Right renal pelvis (tissue), 4 donors: Measurements from ENCODE around the gene EXD3. TPM values are rescaled to one million over a fixed set of nuclear protein-coding genes. Genes with fewer than 3 reads are reported as not detected.

ENCODE experiments used
- DNase-seq, 4 donors: peaks; one replicate each; pipeline ENCODE4 v3.0.0-alpha.2; 2013; ENCODE audit warnings: low read depth in 4 of 4, low spot score in 3 of 4, missing footprints in 1 of 4
- polyA plus RNA-seq, 4 donors: library from polyadenylated mRNA; unstranded; fragments of 120-200 nt; gene quantifications; one replicate each; pipeline ENCODE4 v1.2.1, GENCODE V29; 2013; ENCODE audit not compliant: insufficient read length in 4 of 4

EXD3 gene
- polyA plus RNA-seq, 4 donors: 12.5 to 19.3 (median 13.8) TPM

DNA sequence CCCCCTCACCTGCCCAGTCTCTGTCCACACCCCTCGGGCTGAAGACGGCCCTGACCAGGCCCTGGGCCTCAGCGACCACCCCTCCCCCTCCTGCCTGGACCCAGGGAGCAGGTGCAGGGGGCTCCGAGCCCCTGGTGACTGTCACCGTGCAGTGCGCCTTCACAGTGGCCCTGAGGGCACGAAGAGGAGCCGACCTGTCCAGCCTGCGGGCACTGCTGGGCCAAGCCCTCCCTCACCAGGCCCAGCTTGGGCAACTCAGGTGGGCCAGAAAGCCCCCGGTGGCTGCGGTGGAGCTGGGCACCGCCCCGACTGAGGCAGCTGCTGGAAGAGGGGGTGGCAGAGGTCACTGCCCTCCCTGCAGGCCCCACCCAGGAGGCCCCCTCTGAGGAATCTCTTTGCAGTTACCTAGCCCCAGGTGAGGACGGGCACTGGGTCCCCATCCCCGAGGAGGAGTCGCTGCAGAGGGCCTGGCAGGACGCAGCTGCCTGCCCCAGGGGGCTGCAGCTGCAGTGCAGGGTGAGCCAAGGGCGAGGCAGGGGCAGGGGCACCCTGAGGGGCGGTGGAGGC is 10.5 kb upstream of the EXD3 start:
- DNase-seq: no peak

DNA sequence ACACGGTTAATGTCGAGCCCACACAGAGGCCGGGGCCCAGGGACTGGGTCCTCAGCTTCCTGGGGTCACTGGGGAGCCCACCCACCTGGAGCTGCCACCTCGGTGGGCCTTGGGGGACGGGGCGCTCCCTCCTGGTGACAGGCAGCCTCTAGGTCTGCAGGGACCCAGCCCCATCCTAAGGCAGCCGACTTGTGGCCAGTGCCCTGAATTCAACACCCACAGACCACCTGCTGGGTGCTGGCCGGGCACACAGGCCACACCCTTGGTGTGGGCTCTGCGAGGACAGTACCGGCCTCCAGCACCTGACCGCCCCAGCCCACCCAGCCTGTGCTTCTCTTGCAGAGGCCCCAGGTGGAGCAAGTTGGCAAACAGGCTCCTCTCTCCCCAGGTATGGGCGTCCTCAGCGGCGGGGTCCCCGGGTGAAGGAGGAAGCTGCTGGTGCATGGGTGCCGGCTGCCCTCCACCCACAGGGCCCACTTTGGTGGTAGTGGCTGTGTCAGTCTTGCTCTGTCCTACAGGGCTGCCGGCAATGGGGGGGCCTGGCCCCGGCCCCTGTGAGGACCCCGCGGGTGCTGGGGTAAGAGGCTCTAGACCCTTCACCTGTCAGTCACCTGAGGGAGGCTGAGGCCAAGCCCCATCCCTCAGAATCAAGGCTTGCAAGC is 9.9 kb upstream of the EXD3 start:
- no peak for DNase-seq

DNA sequence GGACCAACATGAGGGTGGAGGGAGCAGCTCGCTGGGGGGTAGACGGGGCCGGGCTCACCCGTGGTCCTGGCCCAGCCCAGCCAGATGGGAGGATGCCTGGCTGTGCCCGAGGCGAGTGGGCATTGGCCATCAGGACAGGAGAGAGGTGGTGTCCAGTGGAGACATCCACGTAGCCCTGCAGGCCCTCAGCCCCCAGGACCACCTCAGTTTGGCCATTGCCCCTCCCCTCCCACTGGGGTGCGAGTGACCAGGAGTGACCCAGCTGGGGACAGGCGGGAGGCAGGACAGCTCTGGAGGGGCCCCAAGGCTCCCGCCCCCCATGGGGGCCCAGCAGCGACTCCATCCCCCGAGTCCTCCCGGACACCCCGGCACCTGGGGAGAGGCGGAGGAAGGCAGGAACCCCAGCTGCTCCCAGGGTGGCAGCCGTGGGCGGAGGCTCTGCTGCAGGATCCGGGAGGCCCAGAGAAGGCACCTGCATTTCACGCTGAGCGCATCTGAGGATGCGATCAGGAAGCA is 8.5 kb upstream of the EXD3 start:
- DNase-seq: no peak

DNA sequence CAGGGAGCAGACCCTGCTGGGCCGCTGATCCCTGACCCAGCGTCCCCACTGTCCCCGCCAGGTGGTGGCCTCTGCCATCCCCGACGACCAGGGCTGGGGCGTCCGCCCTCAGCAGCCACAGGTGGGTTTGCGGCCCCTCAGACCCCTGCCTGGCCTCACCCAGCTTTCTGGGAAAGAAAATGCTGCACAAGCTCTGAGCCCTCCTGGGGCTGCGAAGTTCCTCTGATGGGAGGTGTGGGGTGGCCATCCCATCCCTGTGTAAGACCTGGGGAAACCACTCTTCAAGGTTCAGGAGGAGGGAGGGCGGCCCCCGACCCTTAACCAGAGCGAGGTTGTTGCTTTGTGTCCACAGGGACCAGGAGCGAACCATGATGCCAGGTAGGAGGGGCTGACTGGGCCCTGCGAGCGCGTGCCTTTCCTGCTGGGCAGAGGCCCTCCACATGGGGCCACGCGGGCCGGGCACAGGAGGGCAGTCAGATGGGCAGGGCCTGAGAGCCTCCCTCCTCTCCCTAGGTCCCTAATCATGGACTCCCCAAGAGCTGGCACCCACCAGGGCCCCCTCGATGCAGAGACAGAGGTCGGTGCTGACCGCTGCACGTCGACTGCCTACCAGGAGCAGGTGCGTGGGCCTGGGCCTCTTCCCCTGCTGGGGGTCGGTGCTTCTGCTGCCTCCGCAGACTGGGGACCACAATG is 7.9 kb upstream of the EXD3 start:
- DNase-seq: no peak

DNA sequence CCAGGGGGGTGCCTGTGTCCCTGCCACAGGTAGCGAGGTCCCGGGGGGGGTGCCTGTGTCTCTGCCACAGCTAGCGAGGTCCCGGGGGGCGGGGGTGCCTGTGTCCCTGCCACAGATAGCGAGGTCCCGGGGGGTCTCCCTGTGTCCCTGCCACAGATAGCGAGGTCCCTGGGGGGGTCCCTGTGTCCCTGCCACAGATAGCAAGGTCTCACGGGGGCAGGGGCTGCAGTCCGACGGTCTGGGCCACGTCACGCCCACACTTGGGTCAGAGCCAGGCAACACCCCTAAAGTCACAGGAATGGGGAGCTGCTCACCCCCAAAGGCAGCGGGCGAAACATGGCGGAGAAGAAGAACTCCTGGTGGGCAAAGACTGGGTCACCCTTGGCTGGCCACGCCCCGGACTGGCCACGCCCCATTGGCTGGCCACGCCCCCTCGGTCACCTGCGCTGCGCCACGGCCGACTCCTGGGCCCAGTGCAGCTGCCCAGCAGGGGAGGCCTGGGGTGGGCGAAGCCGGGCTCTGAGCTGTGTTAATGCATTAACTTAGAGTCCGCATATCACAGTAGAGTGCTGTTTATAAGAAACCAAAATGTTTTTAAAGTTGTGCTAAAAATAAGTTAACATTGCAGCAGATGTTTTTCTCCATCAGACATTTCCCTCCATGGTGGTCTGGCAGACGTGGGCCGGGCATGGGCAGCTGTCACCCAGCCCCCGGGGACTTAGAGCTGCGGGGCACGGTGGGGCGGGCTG is 7.2 kb upstream of the EXD3 start:
- no peak for DNase-seq

DNA sequence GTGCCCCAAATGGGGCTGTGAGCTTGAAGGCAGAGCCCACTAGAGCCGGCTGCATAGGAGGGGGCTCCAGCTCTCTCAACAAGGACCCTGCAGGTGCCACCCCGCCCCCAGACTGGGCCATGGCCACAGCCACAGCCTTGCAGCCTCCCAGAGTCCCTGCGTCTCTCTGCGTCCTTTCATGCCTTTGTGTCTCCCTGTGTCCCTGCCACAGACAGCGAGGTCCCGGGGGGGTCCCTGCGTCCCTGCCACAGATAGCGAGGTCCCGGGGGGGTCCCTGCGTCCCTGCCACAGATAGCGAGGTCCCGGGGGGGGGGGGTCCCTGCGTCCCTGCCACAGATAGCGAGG is 6.6 kb upstream of the EXD3 start:
- DNase-seq: no peak

DNA sequence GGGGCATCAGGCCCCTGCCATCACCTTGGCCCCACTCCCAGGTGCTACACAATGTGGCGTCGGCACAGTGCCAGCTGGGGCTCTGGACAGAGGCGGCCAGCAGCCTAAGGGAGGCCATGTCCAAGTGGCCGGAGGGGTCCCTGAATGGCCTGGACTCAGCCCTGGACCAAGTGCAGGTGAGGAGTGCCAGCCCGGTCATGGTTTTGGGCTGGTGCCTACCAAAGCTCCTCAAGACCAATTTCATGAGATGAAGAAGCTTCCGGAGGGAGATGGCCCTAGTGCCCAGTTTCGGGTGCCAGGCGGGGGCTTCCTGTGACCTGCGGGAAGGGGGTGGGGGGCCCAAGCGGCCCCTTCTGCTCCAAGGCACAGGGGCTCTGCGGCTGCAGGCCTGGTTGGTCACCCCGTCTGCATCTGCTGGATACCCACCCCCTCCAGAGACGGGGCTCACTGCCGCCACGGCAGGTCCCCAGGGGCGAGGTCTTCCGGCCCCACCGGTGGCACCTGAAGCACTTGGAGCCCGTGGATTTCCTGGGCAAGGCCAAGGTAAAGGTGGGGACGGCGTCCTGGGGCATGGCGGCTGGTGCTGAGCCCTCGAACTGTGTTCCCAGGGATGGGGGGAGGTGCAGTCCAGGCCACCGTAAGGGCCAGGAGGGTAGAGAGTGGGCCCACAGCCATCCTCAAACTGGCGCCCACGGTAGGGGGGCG is 6.0 kb upstream of the EXD3 start:
- DNase-seq: no peak

DNA sequence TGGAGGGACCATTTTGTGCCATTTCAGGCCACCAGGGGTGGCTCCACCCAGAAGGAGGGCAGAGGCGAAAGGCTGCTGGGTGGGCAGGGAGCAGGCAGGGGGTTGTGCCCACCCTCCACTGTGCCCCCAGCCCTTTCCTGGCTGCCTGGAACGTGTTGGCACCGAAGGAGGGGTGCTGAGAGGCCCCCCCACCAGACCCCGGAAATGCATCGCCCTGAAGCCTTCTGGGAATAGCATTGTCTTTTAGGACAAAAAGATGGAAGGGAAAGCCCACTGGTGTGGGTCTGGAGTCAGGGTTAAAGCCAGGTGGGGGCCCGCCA is 5.3 kb upstream of the EXD3 start:
- no peak for DNase-seq

DNA sequence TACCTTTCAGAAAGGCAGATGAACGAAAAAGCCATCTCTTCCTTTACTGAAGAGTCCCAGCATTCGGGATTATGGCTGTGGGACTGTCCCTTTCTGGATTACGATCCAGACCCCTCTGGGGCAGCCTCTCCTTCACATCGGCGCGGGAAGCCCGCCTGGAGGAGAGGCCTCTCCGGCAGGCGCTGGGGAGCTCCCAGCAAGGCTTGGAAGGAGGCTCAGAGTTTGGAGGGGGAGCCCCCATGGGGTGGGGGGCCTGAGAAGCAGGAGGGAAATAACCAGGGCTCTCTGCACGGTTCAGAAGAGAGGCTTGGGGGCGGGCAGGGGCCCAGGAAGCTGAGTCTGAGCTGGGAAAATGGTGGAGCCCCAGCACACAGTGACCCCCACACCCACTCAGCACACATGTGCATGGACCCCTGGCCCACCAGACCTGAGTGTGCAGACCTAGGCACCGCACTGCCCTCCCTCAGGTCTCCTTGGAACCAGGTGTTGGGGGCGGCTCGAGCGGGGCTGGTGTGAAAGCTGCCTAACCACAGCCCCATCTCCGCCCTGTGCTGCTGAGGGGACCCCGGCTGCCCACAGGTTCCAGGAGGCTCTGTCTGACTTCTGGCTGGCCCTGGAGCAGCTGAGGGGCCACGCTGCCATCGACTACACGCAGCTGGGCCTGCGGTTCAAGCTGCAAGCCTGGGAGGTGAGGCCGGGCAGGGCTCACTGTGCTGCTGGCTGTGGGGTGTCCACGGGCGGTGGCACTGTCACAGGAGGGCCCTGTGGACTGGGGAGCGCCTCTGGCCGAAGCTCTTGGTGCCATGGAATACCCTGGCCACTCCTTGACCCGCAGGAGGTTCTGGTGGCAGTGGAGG is 4.7 kb upstream of the EXD3 start:
- no peak for DNase-seq

DNA sequence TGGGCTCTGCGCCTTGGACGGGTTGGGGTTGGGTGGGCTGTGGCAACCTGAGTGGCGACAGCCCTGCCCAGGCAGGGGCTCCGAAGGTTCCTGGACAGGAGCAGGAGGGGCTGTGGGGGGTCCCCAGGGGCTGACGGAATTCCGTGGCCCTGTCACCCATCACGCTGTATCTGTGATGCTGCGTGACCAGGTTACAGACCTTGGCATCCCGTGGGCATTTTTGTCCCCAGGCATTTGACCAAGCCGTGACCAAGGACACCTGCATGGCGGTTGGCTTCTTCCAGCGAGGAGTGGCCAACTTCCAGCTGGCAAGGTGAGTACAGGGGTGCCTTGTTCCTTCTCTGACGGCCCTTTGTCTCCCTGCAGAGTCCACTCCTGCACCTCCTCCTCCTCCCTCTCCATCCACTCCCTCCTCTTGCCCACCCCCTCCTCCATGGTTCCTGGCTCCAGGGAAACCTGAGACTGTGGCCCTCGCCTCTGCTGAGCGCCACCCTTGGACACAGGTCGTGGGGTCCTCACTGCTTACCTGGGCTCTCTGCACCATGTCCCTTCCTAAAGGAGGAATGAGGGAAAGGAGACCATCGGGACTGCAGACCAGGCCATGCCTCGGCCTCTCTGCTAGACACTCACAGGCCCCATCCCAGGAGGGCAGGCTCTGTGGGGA is 3.2 kb upstream of the EXD3 start:
- DNase-seq: no peak

DNA sequence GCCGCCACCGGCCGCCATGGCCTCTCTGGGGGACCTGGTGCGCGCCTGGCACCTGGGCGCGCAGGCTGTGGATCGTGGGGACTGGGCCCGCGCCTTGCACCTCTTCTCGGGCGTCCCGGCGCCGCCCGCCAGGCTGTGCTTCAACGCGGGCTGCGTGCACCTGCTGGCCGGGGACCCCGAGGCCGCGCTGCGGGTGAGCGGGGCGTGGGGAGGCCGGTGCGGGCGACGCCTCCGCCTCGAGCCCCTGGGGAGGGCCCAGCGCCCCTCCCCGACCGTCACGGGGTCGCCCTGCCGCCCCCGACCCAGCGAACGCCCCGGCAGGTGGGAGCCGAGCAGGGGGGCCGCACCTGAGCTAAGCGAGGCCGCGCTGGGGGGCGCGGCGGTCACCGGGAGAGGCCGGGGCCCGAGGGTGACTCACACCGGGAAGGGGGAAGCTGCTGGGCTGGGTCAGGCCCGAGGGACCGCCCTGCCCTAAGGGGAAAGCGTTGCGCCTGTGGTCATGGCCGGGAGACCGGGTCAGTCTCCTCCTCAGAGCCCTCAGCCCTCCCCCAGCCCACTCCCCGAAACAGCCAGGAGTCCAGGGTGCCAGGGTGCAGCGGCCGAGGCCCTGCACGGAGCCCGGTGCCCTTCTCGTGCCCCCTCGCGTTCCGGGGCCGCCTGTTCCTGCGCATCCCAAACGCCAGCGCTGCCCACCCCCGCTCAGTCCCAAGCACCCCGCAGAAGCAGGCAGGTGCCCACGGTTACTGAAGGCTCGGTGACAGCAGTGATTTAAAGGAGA is 741 bp upstream of the EXD3 start:
- no peak for DNase-seq

DNA sequence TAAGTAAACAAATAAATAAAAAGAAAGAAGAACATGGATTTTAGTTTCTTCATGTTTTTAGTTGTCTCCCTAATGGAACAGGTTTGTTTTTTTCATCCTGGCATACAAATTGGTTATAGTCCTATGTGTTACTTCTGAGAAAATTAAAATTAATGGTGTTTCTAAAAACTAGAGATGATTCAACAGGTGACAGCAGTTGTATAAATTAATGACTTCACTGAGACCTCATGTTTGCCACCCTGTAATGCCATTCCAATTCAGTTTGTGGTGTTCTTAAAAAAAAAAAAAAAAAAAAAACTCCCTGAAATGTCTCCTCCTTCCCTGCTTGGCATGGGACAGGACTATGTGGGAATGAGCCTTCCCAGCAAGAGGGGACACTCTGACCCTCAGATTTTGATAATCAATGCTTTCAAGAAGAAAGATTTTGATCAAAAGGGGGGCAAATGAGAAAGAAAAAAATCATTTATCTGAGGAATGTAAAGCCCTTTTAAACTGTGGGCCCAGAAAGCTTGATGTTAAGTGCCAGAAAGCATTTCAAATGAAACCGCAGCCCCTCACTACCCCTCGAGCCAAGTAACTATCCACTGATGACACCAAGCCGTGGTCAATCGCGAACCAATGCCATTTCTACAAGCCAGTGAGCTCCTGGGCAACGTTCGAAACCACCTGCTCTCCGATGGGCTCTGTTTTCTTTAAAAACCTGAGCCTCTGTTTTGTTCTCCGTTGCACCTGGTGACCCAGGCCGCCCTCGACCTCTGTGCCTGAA is 941 bp downstream of the EXD3 start:
- no peak for DNase-seq

DNA sequence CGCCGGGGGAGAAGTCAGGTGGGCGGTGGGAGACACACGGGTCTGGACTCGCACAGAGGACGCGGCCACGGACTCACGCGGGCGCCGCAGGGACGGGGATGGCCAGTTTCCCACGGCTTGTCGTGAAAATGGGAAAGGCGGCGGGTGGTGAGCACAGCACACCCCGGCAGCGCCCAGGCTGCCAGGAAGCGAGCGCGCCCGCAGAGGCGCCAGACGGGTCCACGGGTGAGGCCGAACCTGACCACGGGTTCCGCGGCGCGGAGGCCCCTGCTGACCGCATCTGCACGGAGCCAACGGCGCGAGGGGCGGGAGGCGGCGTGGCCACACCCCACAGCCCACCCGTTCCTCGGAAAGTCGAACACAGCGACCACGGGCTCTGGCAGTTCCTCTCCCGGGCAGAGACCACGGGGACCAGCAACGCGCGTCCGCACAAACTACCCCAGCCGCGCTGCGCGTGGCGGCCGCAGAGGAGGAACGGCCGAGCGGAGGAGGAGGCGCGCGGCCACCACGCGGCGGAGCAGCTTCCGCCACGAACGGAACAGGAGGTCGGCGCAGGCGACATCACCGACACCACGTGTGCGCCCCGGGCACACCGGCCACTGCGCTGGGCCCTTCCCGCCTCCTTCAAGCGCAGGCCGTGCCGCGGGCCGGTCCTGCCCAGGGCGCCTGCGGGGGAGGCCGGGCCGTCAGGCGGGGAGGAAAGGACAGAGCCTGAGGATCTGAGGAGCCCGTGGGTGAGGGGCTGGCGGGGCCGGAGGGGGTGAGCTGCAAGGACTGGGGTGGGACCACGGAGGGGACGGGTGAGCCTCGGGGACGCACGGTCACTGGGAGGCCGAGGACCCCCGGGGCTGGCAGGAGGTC is 5.6 kb downstream of the EXD3 start:
- no peak for DNase-seq

DNA sequence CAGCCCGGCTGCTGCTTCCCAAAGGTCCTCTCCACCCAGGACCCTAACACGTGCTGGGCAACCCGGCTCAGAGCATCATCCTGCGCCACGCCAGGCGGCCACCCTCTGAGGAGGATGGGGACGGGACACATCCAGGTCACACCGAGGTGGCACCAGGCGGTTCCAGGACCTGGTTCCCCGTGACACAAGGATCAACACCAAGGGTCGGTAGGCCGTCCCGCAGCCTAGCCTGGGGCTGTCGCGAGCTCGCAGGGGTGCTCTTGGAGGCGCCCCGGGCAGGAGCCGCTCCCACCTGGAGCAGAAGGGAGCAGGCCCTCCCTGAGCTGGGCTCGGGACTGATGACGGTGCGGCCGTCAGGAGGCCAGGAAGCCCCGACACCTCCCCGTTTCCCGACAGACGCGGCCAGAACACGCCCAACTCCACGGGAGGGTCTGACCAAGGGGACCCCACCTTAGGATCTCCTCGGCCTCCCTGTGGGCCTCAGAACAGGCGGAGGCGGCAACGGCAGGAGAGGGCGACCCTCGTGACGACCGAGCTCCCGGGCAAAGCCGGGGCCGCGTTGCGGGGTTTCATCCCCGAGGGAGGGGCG is 6.3 kb downstream of the EXD3 start:
- DNase-seq: no peak

DNA sequence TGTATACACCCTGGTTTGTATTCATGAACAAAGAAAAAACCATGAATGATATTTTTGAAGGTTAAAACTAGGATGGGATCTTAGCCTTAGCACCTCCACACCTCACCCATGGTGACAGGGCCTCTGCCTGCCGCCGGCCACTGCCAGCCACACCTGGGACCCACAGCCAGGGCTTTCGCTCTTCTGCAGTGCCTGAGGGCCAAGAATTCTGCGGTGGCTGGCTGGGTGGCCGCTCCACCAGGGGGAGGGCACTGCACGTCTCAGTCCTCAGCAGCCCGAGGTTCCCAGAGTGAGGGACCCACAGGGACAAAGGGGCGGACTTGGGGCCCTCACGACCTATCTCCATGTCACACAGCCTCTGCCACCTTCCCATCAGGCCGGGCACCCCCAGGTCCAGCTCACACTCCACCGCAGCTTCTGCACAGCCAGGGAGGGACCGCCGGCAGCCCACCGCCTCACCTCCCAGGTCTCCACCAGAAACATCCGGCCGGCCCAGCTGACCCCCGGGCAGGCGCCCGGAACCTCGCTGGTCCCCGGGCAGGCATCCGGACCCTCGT is 6.9 kb downstream of the EXD3 start:
- no peak for DNase-seq

DNA sequence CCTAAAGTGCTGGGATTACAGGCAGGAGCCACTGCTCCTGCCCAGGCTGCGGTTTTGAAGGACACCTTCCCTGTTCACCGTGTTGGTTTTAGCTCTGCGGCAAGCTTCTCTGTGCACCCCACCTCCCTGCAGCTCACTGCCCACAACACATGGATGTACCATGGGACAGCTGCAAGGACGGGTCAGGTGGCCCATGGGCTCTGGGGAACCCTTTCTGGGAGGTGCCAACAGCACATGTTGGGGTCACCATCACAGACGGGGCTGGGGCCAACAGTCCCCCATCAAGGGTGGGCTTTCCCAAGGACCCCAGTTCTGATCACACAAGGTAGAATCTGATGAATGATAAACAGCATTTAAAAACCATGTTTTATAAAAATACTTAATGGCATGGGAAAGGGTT is 7.5 kb downstream of the EXD3 start:
- no peak for DNase-seq
